Adipose tissue (tissue), 3 donors: ENCODE data around the gene MDM4. TPM values are rescaled to one million over a fixed set of nuclear protein-coding genes. Genes with fewer than 3 reads are reported as not detected.
"Not testable (repeated sequence)": the region's sequence is repeated elsewhere in the genome, so short reads cannot be mapped to it uniquely, and the experiment has no call there.

Source experiments
- H3K27ac ChIP-seq: one replicate; pipeline ENCODE4 v1.5.1; 2013; ENCODE audit warnings: low read depth, low read length
- WGBS, 3 donors: extraction: QIAGEN DNeasy Blood & Tissue Kit; methylation state at CpG; one replicate each; pipeline ENCODE4 v1.1.7; 2013; 5-methylcytosine and 5-hydroxymethylcytosine counted together
- polyA plus RNA-seq, 3 donors: library from polyadenylated mRNA; stranded (reverse); fragments of 200-250 nt; gene quantifications; one replicate each; pipeline ENCODE4 v1.2.3, GENCODE V29; 2013
- donor health status: healthy with polysubstance abuse.
- donor health status: Bipolar disorder and iron deficiency.
- donor health status: healthy.

Gene MDM4
- polyA plus RNA-seq, 3 donors = 3.7 to 7.6 (median 7.0) TPM

GRCh38 chr1:204507317-204508105 is 8.7 kb upstream of the MDM4 start:
- 3 to 4% (median 3%) methylated on average over 22 of the region's 22 CpGs for WGBS, 3 donors
- no peak overlapping the region for H3K27ac ChIP-seq

GRCh38 chr1:204509186-204509635 is 7.0 kb upstream of the MDM4 start:
- WGBS, 3 donors = 79 to 92% (median 91%) methylated on average over 9 of the region's 9 CpGs
- no peak overlapping the region for H3K27ac ChIP-seq

DNA sequence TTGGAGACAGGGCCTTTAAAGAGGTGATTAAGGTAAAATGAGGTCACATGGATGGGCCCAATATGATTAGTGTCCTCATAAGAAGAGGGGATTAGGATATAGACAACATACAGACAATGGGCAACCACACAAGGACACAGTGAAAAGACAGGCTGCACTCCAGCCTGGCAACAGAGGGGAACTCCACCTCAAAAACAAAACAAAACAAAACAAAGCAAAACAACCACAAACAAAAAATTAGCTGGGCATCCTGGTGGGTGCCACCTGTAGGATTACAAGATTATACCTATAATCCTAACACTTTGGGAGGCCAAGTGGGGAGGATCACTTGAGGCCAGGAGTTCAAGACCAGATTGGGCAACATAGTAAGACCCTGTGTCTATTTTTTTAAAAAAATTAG is 4.8 kb upstream of the MDM4 start:
- no peak overlapping the region for H3K27ac ChIP-seq

DNA sequence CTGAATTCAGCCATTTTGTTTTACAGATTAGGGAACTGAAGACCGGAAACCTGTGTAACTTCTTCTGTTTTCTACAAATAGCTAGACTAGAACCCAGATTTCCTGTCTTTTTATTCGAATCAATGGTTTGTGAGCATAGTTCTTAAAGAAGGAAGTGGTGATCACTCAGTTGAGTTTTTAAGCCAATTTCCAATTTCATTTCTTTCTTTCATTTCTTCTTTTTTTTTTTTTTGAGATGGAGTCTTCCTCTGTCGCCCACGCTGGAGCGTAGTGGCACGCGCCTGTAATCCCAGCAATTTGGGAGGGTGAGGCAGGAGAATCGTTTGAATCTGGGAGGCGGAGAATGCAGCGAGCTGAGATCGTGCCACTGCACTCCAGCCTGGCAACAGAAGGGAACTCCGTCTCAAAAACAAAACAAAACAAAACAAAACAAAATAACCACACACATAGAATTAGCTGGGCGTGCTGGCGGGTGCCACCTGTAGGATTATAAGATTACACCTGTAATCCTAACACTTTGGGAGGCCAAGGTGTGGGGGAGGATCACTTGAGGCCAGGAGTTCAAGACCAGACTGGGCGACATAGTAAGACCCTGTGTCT is 3.0 kb upstream of the MDM4 start:
- no peak overlapping the region for H3K27ac ChIP-seq
- WGBS, 3 donors = 36 to 74% (median 43%) methylated on average over 15 of the region's 15 CpGs

DNA sequence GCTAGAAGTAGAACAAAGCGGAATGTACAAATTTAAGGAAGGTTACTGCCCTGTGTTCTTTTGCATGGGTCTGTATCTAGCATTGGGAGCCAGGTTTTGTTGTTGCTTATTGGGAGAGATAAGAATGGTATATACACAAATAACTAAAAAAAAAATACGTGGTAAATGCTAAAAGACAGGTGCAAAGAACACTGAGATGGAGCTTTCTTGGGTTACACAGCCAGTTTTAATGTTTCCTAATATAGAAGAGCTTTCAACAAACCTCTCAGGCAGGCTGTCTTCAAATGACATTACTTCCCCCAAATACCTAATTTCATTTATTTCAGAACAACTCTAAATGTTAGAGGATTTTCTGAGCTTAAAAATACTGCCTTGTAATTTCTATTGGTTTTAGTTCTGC is 1.4 kb upstream of the MDM4 start:
- H3K27ac ChIP-seq = no peak overlapping the region
- 60 to 64% (median 61%) methylated on average over 2 of the region's 2 CpGs for WGBS, 3 donors

- H3K27ac ChIP-seq = not testable (repeated sequence)
- 88 to 91% (median 90%) methylated on average over 19 of the region's 19 CpGs for whole genome bisulfite sequencing, 3 donors
Measured at GRCh38 chr1:204517382-204517781, 1.2 kb downstream of the MDM4 start.

- 45 to 51% (median 49%) methylated on average over 5 of the region's 5 CpGs for WGBS, 3 donors
- no peak overlapping the region for H3K27ac ChIP-seq
Measured at GRCh38 chr1:204520834-204521709, 4.9 kb downstream of the MDM4 start.

- 82 to 92% (median 90%) methylated on average over 5 of the region's 5 CpGs for WGBS, 3 donors
- H3K27ac ChIP-seq = not testable (repeated sequence)
Measured at GRCh38 chr1:204521941-204522521, 5.8 kb downstream of the MDM4 start.

DNA sequence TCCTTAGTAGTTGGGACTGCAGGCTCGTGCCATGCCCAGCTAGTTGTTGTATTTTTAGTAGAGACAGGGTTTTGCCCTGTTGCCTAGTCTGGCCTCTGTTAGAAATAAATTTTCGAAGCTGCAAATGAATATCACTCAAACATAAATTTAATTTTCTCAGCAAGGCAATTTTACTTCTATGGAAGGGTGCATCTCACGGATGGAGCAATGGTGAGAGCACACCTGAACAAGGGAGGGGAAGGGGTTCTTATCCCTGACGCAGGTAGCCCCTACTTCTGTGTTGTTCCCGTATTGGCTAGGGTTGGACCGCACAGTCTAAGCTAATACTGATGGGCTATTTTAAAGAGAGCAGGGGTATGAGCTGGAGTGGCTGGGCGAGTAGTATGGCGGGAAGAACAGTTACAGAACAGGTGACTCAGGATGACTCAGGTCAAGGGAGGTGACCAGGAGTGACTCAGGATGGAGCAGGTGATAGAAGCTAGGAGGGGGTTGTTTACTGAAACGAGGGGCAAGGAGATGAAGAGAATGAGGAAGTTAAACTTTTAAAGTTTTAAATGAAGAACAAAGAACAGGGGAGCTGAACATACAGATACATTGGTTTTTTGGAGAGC is 7.5 kb downstream of the MDM4 start:
- no peak overlapping the region for H3K27ac ChIP-seq
- WGBS, 3 donors = 88 to 94% (median 92%) methylated on average over 9 of the region's 9 CpGs

DNA sequence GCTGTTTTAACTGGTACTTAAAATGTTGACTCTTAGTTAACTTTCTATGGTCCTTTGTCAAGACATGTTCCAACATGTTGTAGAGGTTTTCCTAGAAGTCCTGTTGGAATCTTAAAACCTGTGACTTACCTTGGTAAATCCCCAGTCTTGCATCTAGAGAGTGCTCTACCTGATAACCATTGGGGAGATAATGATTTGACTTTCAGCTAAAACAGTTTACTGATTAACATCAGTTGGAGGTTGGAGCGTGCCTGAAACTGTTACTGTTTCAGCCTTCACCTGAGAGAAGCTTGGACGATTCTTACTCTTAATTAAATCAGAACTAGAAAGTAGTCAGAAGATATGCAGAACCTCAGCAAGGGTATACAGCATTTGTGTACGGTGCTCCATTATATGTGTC is 8.8 kb downstream of the MDM4 start:
- 64 to 92% (median 86%) methylated on average over 3 of the region's 3 CpGs for WGBS, 3 donors

DNA sequence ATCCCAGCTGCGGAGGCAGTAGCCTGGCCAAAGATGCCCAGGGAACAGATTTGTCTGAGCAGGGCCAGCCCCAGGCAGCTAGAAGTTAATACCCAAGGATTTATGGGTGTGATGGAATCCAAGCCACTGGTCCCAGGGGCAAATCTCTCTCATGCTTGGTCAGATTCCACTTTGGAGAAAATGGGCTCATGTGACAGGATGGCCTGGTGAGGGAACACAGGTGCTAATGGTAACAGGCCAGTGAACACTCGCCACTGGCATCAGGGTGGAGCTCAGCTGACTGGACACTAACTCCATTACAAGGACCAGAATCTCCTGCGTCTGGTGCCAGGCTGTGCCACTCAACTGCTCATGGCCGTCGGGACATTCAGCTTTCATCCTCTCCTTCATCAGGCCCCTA is 12.0 kb downstream of the MDM4 start:
- WGBS, 3 donors = 84 to 93% (median 89%) methylated on average over 4 to 5 of the region's 5 CpGs
- no peak overlapping the region for H3K27ac ChIP-seq

More for the DNA sequence above, 8.8 kb downstream of the MDM4 start:
- H3K27ac ChIP-seq = no peak overlapping the region

DNA sequence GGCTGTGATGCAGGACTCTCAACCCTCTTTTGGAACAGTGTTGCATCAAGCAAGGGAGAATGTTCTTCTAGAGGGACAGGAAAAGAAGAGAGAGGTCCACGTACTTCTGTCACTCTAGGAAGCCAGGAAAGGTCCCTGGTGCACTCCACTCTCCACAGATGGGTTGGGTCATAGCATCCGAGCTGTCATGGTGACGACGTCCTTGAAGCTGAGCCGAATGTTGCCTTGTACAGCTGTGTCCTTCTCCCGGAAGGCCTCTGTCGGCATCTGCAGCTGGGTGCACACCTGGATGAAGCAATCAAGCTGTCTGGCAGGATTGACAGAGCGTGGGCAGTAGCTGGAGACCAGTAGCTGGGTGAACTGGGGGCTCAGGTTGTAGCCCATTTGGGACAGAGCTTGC is 12.5 kb downstream of the MDM4 start:
- 70 to 89% (median 89%) methylated on average over 8 of the region's 8 CpGs for WGBS, 3 donors
- no peak overlapping the region for H3K27ac ChIP-seq

DNA sequence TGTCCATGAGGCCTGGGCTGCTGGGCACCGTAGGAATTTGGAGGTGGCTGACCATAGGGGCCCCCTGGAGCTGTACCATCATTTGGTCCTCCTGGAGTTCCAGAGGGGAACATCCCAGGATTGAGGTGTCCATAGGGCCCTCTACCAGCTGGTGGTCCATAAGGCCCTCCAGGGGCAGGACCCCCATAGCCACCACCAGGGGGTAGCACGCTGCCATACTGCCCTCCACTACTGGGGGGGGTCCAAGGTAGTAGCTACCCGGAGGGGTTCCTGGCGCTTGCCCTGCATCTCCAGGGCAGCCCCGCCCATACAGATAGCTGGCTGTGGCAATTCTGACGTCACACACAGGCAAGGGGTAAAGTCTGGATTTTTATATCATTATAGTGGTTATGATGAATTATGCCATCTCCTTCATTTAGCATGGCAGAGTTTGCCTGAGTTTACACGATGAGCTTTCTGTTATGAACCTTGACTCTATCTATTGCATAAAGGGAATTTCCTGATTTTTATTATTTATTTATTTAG is 13.2 kb downstream of the MDM4 start:
- WGBS, 3 donors = 85 to 88% (median 86%) methylated on average over 7 of the region's 7 CpGs
- no peak overlapping the region for H3K27ac ChIP-seq

DNA sequence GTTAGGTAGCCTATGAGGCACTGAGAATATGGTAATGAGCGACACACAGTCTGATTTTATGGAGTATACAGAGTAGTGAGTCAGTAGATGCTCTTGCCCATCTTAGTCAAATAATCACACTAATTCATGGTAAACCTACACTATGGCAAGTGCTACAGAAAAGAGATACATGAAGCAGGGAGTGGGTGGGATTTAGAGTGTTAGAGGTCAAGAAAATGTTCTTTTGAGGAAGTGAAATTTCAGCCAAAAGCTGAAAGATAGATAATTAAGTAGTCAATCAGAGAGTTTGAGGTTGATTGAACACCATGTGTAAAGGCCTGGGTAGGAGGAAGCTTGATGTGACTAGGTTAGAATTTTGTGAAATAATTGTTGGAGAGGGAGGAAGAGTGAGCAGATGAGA is 14.7 kb downstream of the MDM4 start:
- WGBS, 3 donors = 90 to 97% (median 97%) methylated on average over 1 of the region's 1 CpG
- no peak overlapping the region for H3K27ac ChIP-seq

- no peak overlapping the region for H3K27ac ChIP-seq
Measured at GRCh38 chr1:204532832-204533231, 16.6 kb downstream of the MDM4 start.

- 28 to 61% (median 57%) methylated on average over 2 of the region's 2 CpGs for WGBS, 3 donors
- H3K27ac ChIP-seq = no peak overlapping the region
Measured at GRCh38 chr1:204541626-204542025, 25.4 kb downstream of the MDM4 start.

- H3K27ac ChIP-seq = no peak overlapping the region
- WGBS, 3 donors = 62 to 92% (median 75%) methylated on average over 2 of the region's 2 CpGs
Measured at GRCh38 chr1:204544321-204544720, 28.1 kb downstream of the MDM4 start.

- H3K27ac ChIP-seq = no peak overlapping the region
- 95% methylated on average over 2 of the region's 2 CpGs for WGBS, 3 donors
Measured at GRCh38 chr1:204545202-204545601, 29.0 kb downstream of the MDM4 start.
